Measurements from ENCODE around the gene ANTXRL. TPM values are rescaled to one million over a fixed set of nuclear protein-coding genes. Genes with fewer than 3 reads are reported as not detected.
A peak's percentile ranks its signal among the peaks of the same experiment; 100 is the strongest.
"Not testable (repeated sequence)": the region's sequence is repeated elsewhere in the genome, so short reads cannot be mapped to it uniquely, and the experiment has no call there.

The ANTXRL gene
- total RNA-seq: not detected

GRCh38 chr10:46286991-46287693, at the start of gene ANTXRL:
Gene ANTXRL (plus strand): TSS chr10:46286997. CDS start chr10:46287263, 266 bp downstream.
- Mint-ChIP-seq H3K9me3 (no peaks in the 10 kb centered on the region), H3K4me3 (no peak within 1 kb of the TSS), H3K4me1 (peaks cover 17% of the 10 kb centered on the region), H3K27ac (no peak within 1 kb of the TSS), H3K27me3 (no peaks in the 10 kb centered on the region), H3K36me3 (no peaks in the 10 kb centered on the region)
- no peak for DNase-seq

DNA sequence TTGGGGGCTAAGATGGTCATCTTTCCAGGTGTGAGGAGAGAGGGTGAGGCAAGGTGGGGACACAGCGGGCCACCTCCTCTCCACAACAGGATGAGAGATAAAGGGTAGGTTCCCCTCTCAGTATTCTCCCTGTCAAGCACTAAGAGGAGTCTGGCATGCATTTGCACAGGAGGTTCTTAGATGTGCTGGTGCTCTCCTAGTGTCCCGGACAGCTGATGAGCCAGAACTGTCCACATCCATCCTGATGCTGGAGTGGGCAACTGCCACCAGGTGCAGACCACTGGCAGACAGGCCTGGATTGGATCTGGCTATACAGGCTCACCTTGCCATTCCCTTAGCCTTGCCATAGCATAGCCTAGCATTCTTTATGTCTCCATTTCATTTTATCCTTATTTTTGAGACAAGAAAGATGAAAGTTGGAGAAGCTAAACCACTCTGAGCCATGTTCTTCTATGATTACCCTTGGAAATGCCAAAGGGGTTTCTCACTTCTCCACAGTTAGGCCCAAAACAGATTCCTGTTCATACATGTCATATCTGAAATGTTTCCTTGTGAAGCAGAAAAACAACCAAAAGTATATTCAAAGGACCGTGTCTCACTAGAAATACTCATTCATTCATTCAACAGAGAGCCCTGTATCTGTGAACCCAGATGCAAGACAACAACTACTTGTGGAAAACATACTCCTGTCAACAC, 48.8 kb upstream of the ANTXRL start:
- peaks cover 22% of the 10 kb centered on the region for H3K36me3 Mint-ChIP-seq
- no peak for DNase-seq
- peaks cover 23% of the 10 kb centered on the region for H3K4me1 Mint-ChIP-seq
- H3K9me3 Mint-ChIP-seq: peaks cover 13% of the 10 kb centered on the region
- no peaks in the 10 kb centered on the region for H3K27me3 Mint-ChIP-seq
- no peak overlapping the region for H3K4me3 Mint-ChIP-seq
- H3K27ac Mint-ChIP-seq: no peak overlapping the region

- Mint-ChIP-seq H3K36me3 (peaks cover 32% of the 10 kb centered on the region), H3K27ac (no peak overlapping the region), H3K27me3 (no peaks in the 10 kb centered on the region), H3K9me3 (peaks cover 22% of the 10 kb centered on the region), H3K4me1 (peaks cover 22% of the 10 kb centered on the region), H3K4me3 (no peak overlapping the region)
- no peak for DNase-seq
Observed at GRCh38 chr10:46239247-46239646, 47.5 kb upstream of the ANTXRL start.

DNA sequence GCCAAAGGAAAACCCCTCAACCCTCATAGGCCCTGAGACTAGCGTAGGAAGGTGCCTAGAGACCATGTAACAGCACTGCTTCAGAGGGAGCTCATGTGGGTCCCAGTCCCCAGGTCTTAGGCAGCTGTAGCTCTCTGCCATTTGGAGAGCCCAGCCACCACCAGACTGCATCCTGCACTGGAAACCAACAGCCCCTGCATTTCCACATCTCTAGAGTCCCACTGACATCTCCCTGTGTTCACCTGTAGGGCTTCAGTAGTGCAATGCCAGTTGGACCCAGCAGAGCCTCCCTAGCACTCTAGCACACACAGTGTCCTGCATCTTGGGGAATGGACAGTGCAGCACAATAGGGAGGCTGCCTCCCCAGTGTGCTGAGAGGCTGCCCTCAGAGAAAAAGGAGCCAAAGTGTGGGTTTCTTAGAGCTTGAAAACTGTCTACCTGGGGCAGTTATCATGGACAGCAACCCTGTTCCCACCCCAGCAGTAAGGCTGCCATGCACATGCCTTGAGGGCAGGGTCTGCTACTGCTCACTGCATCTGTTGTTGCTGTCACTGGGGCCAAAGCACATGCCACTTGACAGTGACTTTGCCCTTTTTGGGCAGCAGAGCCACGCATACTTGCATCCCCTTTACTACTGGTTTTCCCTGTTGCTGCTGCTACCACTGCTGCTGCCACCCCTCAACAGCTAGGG, 46.7 kb upstream of the ANTXRL start:
- Mint-ChIP-seq H3K36me3 (peaks cover 35% of the 10 kb centered on the region), H3K27me3 (no peaks in the 10 kb centered on the region), H3K9me3 (peaks cover 22% of the 10 kb centered on the region), H3K4me3 (no peak overlapping the region), H3K27ac (no peak overlapping the region), H3K4me1 (peaks cover 22% of the 10 kb centered on the region)
- no peak for DNase-seq

- H3K4me1 Mint-ChIP-seq: peaks cover 22% of the 10 kb centered on the region
- DNase-seq: peak; percentile 17
- H3K36me3 Mint-ChIP-seq: peaks cover 36% of the 10 kb centered on the region
- H3K4me3 Mint-ChIP-seq: no peak overlapping the region
- H3K27me3 Mint-ChIP-seq: no peaks in the 10 kb centered on the region
- H3K9me3 Mint-ChIP-seq: peaks cover 22% of the 10 kb centered on the region
- H3K27ac Mint-ChIP-seq: no peak overlapping the region
Observed at GRCh38 chr10:46240684-46241565, 45.9 kb upstream of the ANTXRL start.

DNA sequence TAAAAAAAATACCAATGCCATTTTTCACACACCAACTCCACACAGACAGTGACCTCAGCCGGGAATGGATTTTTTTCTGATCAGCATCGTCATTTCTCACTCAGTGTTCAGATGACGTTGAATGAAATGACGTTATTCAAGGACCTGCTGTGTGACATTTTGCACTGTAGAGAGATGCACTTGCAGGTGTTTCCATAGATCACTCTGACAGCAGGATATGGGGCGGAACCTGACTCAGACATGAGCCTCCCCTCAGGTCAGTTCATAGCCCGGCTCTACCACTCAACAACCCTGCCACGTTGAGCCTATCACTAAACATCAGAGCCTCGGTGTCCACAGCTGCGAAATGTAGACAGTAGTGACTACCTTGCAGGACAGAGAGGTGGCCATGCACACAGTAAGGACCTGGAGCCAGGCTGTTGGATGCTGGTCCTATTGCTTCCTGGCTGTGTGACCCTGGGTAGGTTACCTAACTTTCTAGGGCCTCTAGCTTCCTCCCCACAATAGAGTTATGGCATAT, 41.4 kb upstream of the ANTXRL start:
- peaks cover 22% of the 10 kb centered on the region for H3K9me3 Mint-ChIP-seq
- DNase-seq: no peak
- H3K4me1 Mint-ChIP-seq: peaks cover 13% of the 10 kb centered on the region
- no peaks in the 10 kb centered on the region for H3K27me3 Mint-ChIP-seq
- H3K4me3 Mint-ChIP-seq: no peak overlapping the region
- H3K27ac Mint-ChIP-seq: no peak overlapping the region
- H3K36me3 Mint-ChIP-seq: peaks cover 35% of the 10 kb centered on the region

- not testable (repeated sequence) for H3K4me1 Mint-ChIP-seq, H3K4me3 Mint-ChIP-seq, H3K27me3 Mint-ChIP-seq, DNase-seq, H3K27ac Mint-ChIP-seq
- peaks cover 19% of the 10 kb centered on the region for H3K9me3 Mint-ChIP-seq
- peaks cover 27% of the 10 kb centered on the region for H3K36me3 Mint-ChIP-seq
Observed at GRCh38 chr10:46246400-46247180, 40.2 kb upstream of the ANTXRL start.

DNA sequence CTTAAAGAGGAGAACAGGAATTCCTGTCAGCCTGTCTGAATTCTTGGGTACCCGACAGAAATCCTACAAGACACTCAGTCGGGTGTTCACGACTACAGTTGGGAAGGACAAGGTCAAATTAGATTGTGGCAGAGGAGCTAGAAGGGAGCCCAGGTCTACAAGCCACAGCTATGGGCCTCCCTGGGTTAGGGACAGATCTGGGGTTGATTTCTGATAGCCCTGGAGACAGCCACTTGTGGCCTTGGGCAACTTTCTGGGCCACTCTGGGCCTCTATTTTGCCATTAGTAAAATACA, 39.7 kb upstream of the ANTXRL start:
- no peak overlapping the region for H3K4me3 Mint-ChIP-seq
- peaks cover 22% of the 10 kb centered on the region for H3K36me3 Mint-ChIP-seq

GRCh38 chr10:46247808-46248569, 38.8 kb upstream of the ANTXRL start:
- no peak for DNase-seq
- H3K27me3 Mint-ChIP-seq: no peaks in the 10 kb centered on the region
- H3K27ac Mint-ChIP-seq: no peak overlapping the region
- H3K9me3 Mint-ChIP-seq: peaks cover 8% of the 10 kb centered on the region
- H3K36me3 Mint-ChIP-seq: peaks cover 15% of the 10 kb centered on the region
- peaks cover 6% of the 10 kb centered on the region for H3K4me1 Mint-ChIP-seq
- no peak overlapping the region for H3K4me3 Mint-ChIP-seq

More for the DNA sequence above, 39.7 kb upstream of the ANTXRL start:
- Mint-ChIP-seq H3K27me3 (no peaks in the 10 kb centered on the region), H3K9me3 (peaks cover 14% of the 10 kb centered on the region), H3K27ac (no peak overlapping the region), H3K4me1 (peaks cover 8% of the 10 kb centered on the region)
- no peak for DNase-seq

- H3K4me1 Mint-ChIP-seq: peaks cover 4% of the 10 kb centered on the region
- no peak for DNase-seq
- H3K9me3 Mint-ChIP-seq: peaks cover 5% of the 10 kb centered on the region
Observed at GRCh38 chr10:46248651-46249146, 38.1 kb upstream of the ANTXRL start.

GRCh38 chr10:46249617-46250344, 37.0 kb upstream of the ANTXRL start:
- H3K36me3 Mint-ChIP-seq, H3K4me3 Mint-ChIP-seq, H3K4me1 Mint-ChIP-seq: not testable (repeated sequence)

More at GRCh38 chr10:46248651-46249146, 38.1 kb upstream of the ANTXRL start:
- H3K36me3 Mint-ChIP-seq: peaks cover 10% of the 10 kb centered on the region
- no peak overlapping the region for H3K4me3 Mint-ChIP-seq
- H3K27me3 Mint-ChIP-seq: no peaks in the 10 kb centered on the region
- H3K27ac Mint-ChIP-seq: no peak overlapping the region

GRCh38 chr10:46250481-46250880, 36.3 kb upstream of the ANTXRL start:
- Mint-ChIP-seq H3K9me3 (no peaks in the 10 kb centered on the region), H3K27ac (peak overlapping the region; percentile 21), H3K4me3 (no peak overlapping the region), H3K27me3 (no peaks in the 10 kb centered on the region), H3K36me3 (peaks cover 3% of the 10 kb centered on the region), H3K4me1 (peaks cover 4% of the 10 kb centered on the region)
- DNase-seq: no peak

More at GRCh38 chr10:46249617-46250344, 37.0 kb upstream of the ANTXRL start:
- H3K9me3 Mint-ChIP-seq, DNase-seq, H3K27ac Mint-ChIP-seq, H3K27me3 Mint-ChIP-seq: not testable (repeated sequence)
